Ascending aorta (tissue), 2 donors: ENCODE results near the gene TTC7B. TPM values are rescaled to one million over a fixed set of nuclear protein-coding genes. Genes with fewer than 3 reads are reported as not detected.

ENCODE experiments used
- DNase-seq, 2 donors: peaks; one replicate each; pipeline ENCODE4 v3.0.0-alpha.2; 2019; ENCODE audit warnings: low spot score in 2 of 2
- H3K27ac ChIP-seq, 2 donors: fragments of 200-600 bp; sonication (generic); one replicate each; pipeline ENCODE4 v1.5.1; 2016 to 2017; ENCODE audit warnings: mild to moderate bottlenecking in 1 of 2
- H3K27me3 ChIP-seq: fragments of 200-600 bp; sonication (generic); one replicate; pipeline ENCODE4 v1.5.1; 2017
- H3K36me3 ChIP-seq, 2 donors: fragments of 200-600 bp; sonication (generic); one replicate each; pipeline ENCODE4 v1.5.1; 2016
- H3K4me1 ChIP-seq, 2 donors: fragments of 200-600 bp; sonication (generic); one replicate each; pipeline ENCODE4 v1.5.1; 2016 to 2017; ENCODE audit warnings: mild to moderate bottlenecking in 1 of 2
- H3K4me3 ChIP-seq, 2 donors: fragments of 200-600 bp; sonication (generic); one replicate each; pipeline ENCODE4 v1.5.1; 2016 to 2017; ENCODE audit warnings: mild to moderate bottlenecking in 1 of 2
- H3K9me3 ChIP-seq, 2 donors: fragments of 200-600 bp; sonication (generic); one replicate each; pipeline ENCODE4 v1.5.1; 2016
- CTCF ChIP-seq, 3 experiments: fragments of 200-600 bp in 2 of 3; fragments of 450-650 bp in 1 of 3; sonication (generic) in 2 of 3; IDR thresholded peaks; one replicate each; pipeline ENCODE4 v1.5.1; 2016 to 2019; ENCODE audit warnings: antibody characterized with exemption in 3 of 3, mild to moderate bottlenecking in 1 of 3, moderate library complexity in 1 of 3
- intact Hi-C: fragments of 100-400 bp; cut with DNase I; formaldehyde crosslinking; loops from one replicate; pipeline ENCODE4 v1.15.1; 2023
- total RNA-seq: library from RNA; depleted of rRNA; stranded (reverse); fragments of >200 nt; gene quantifications from one replicate; pipeline ENCODE4 v1.1.0, GENCODE V29; 2016

TTC7B gene
- total RNA-seq, 1 donor from 2014 or later = 18.5 TPM

GRCh38 chr14:90837355-90837754 lies 21.1 kb upstream of the TTC7B start:
- Histone ChIP-seq H3K27me3 (no peaks in the 10 kb centered on the region), H3K36me3 (no peaks in the 10 kb centered on the region), H3K4me1 (no peaks in the 10 kb centered on the region), H3K4me3 (no peak overlapping the region), H3K27ac (no peak overlapping the region), H3K9me3 (no peaks in the 10 kb centered on the region)
- TF ChIP-seq CTCF (IDR thresholded peaks at IDR 0.05) = no peak
- intact Hi-C loops = no loop called here
- DNase-seq = peak in 1 of 2 donors; percentile 5

DNA sequence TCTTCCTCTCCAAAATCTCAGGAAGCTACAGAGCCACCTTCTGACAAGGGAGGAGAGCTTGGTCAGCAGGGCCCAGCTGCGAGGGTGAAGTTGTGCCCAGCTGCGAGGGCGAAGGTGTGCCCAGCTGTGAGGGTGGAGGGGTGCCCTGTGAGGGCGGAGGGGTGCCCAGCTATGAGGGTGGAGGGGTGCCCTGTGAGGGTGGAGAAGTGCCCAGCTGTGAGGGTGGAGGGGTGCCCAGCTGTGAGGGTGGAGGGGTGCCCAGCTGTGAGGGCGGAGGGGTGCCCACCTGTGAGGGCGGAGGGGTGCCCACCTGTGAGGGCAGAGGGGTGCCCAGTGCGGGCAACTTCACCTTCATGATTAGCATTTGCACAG lies 20.4 kb upstream of the TTC7B start:
- no peak for TF ChIP-seq CTCF (IDR thresholded peaks at IDR 0.05)
- Histone ChIP-seq H3K9me3 (no peaks in the 10 kb centered on the region), H3K4me3 (no peak overlapping the region), H3K4me1 (no peaks in the 10 kb centered on the region), H3K36me3 (no peaks in the 10 kb centered on the region), H3K27ac (no peak overlapping the region), H3K27me3 (no peaks in the 10 kb centered on the region)
- intact Hi-C loops = no loop called here
- peak in 1 of 2 donors; percentile 44 for DNase-seq

- H3K36me3 ChIP-seq = no peaks in the 10 kb centered on the region
- TF ChIP-seq CTCF (IDR thresholded peaks at IDR 0.05) = no peak
- intact Hi-C loops = no loop called here
- no peak for DNase-seq
- H3K27ac ChIP-seq = no peak overlapping the region
- H3K27me3 ChIP-seq = no peaks in the 10 kb centered on the region
- no peak overlapping the region for H3K4me3 ChIP-seq
- H3K9me3 ChIP-seq = no peaks in the 10 kb centered on the region
- H3K4me1 ChIP-seq = peaks cover 4 to 5% of the 10 kb centered on the region in 2 donors
Observed at GRCh38 chr14:90831821-90832220, 15.6 kb upstream of the TTC7B start.

DNA sequence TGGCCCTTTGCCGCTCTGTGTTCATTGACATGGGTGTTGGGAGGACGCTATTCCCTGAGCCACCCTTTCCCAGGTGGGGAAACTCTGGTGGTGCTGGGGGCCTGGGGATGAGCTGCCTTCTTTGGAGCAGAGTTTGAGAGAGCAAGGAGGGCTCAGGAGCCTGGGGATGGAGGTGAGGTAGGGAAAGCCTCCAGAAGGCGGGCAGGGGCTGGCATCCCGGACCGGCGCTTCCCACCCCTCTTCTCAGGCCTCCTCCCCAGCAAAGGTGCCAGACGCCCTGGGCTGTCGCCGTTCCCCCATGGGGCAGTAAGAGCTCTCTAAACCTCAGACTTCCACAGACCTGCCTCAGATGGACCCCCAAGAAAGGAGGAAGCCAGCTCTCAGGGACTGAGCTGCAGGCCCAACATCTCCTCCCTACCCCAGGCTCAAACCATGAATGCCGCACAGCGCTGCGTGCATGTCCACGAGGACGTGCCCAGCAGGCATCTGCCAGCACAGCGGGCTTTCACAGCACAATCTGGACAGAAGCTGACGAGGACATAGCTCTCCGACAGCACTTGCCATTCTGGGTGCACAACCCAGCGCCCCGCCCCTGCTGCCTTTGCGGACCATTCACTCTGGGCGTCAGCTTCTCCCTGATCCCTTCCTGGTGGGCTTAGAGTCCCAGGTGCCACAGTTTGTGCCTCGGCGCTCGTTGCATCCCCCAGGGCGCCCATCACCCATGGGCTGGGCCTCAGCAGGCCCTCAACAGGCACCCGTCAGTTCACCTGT lies 14.9 kb upstream of the TTC7B start:
- H3K4me1 ChIP-seq = peaks cover 4 to 5% of the 10 kb centered on the region in 2 donors
- H3K4me3 ChIP-seq = no peak overlapping the region
- no peaks in the 10 kb centered on the region for H3K9me3 ChIP-seq
- no peak overlapping the region for H3K27ac ChIP-seq
- H3K27me3 ChIP-seq = no peaks in the 10 kb centered on the region
- TF ChIP-seq CTCF (IDR thresholded peaks at IDR 0.05) = no peak
- intact Hi-C loops = no loop called here
- no peaks in the 10 kb centered on the region for H3K36me3 ChIP-seq
- no peak for DNase-seq

DNA sequence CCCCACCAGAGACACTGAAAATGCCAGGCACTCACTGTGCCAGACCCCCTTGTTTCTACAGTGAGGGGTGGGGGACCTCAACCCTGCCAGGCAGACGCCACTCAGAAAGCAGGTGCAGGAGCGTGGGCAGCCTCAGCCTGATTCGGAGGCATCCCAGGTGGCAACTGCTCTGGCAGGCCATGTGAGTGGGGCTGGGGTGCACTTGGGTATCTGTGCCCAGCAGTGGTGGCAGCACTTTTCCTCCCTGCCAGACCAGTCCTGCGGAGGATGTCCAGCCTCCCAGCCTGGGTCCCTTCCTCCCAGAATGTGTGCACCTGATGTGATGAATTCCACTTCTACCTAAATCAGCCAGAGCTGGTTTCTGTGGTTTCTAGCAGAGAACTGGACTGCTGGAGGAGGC lies 13.4 kb upstream of the TTC7B start:
- Histone ChIP-seq H3K27me3 (no peaks in the 10 kb centered on the region), H3K36me3 (no peaks in the 10 kb centered on the region), H3K4me1 (peaks cover 4 to 5% of the 10 kb centered on the region in 2 donors), H3K4me3 (no peak overlapping the region), H3K27ac (no peak overlapping the region), H3K9me3 (no peaks in the 10 kb centered on the region)
- intact Hi-C loops = loop anchor here (2.0 to 10.0 kb wide), 4 partner anchors 71 to 685 kb away; partner anchors contain the start of genes CALM1, PPP4R3A and RPS6KA5
- no peak for DNase-seq
- no peak for TF ChIP-seq CTCF (IDR thresholded peaks at IDR 0.05)
